ENCODE data around the gene INSR. TPM values are rescaled to one million over a fixed set of nuclear protein-coding genes. Genes with fewer than 3 reads are reported as not detected.

The INSR gene
- total RNA-seq, 1 experiment from 2014 or later = 7.6 TPM

GRCh38 chr19:7197119-7197759 is 97.0 kb downstream of the INSR start:
- H3K27me3 ChIP-seq = peaks cover 3% of the 10 kb centered on the region; the same call in 1 of the 2 replicates
- no peaks in the 10 kb centered on the region for H3K36me3 ChIP-seq
- H3K4me3 ChIP-seq = peak overlapping the region; percentile 33
- DNase-seq = peak; percentile 99
- no peaks in the 10 kb centered on the region for H3K9me3 ChIP-seq

- Histone ChIP-seq H3K9me3 (no peaks in the 10 kb centered on the region), H3K36me3 (no peaks in the 10 kb centered on the region), H3K4me3 (peak overlapping the region; percentile 33), H3K27me3 (peaks cover 3% of the 10 kb centered on the region; the same call in 1 of the 2 replicates)
- no peak for DNase-seq
Observed at GRCh38 chr19:7196763-7197118, 97.5 kb downstream of the INSR start.

- Histone ChIP-seq H3K27me3 (peaks cover 3% of the 10 kb centered on the region; the same call in 1 of the 2 replicates), H3K4me3 (no peak overlapping the region), H3K9me3 (no peaks in the 10 kb centered on the region), H3K36me3 (no peaks in the 10 kb centered on the region)
- DNase-seq = no peak
Observed at GRCh38 chr19:7195046-7195445, 99.2 kb downstream of the INSR start.

GRCh38 chr19:7194566-7194965 is 99.6 kb downstream of the INSR start:
- no peak overlapping the region for H3K4me3 ChIP-seq
- no peaks in the 10 kb centered on the region for H3K9me3 ChIP-seq
- peaks cover 3% of the 10 kb centered on the region; the same call in 1 of the 2 replicates for H3K27me3 ChIP-seq
- no peak for DNase-seq
- no peaks in the 10 kb centered on the region for H3K36me3 ChIP-seq

GRCh38 chr19:7191946-7192691 is 102.1 kb downstream of the INSR start:
- no peak overlapping the region for H3K4me3 ChIP-seq
- DNase-seq = no peak
- H3K27me3 ChIP-seq = peaks cover 3% of the 10 kb centered on the region; the same call in 1 of the 2 replicates

GRCh38 chr19:7188698-7189629 is 105.2 kb downstream of the INSR start:
- H3K36me3 ChIP-seq = no peaks in the 10 kb centered on the region
- no peak for DNase-seq
- H3K9me3 ChIP-seq = no peaks in the 10 kb centered on the region
- no peak overlapping the region for H3K4me3 ChIP-seq
- H3K27me3 ChIP-seq = peaks cover 3% of the 10 kb centered on the region; the same call in 1 of the 2 replicates

More at GRCh38 chr19:7191946-7192691, 102.1 kb downstream of the INSR start:
- no peaks in the 10 kb centered on the region for H3K9me3 ChIP-seq
- H3K36me3 ChIP-seq = no peaks in the 10 kb centered on the region

- H3K36me3 ChIP-seq = no peaks in the 10 kb centered on the region; the same call in 1 of the 2 replicates
Observed at GRCh38 chr19:7187605-7188339, 106.4 kb downstream of the INSR start.

GRCh38 chr19:7182489-7182888 is 111.7 kb downstream of the INSR start:
- no peak for DNase-seq
- Histone ChIP-seq H3K27me3 (no peaks in the 10 kb centered on the region), H3K36me3 (no peaks in the 10 kb centered on the region; the same call in 1 of the 2 replicates), H3K4me3 (no peak overlapping the region), H3K9me3 (no peaks in the 10 kb centered on the region)

More at GRCh38 chr19:7187605-7188339, 106.4 kb downstream of the INSR start:
- H3K27me3 ChIP-seq = peaks cover 3% of the 10 kb centered on the region; the same call in 1 of the 2 replicates
- no peaks in the 10 kb centered on the region for H3K9me3 ChIP-seq
- no peak overlapping the region for H3K4me3 ChIP-seq
- DNase-seq = no peak

- no peaks in the 10 kb centered on the region for H3K9me3 ChIP-seq
- no peaks in the 10 kb centered on the region for H3K27me3 ChIP-seq
- peaks cover 3% of the 10 kb centered on the region for H3K36me3 ChIP-seq
- DNase-seq = no peak
- no peak overlapping the region for H3K4me3 ChIP-seq
Observed at GRCh38 chr19:7179917-7180306, 114.3 kb downstream of the INSR start.

GRCh38 chr19:7177926-7178325 is 116.3 kb downstream of the INSR start:
- Histone ChIP-seq H3K27me3 (no peaks in the 10 kb centered on the region), H3K9me3 (no peaks in the 10 kb centered on the region), H3K4me3 (no peak overlapping the region), H3K36me3 (peaks cover 3% of the 10 kb centered on the region)
- DNase-seq = peak; percentile 17

GRCh38 chr19:7176792-7177191 is 117.4 kb downstream of the INSR start:
- H3K36me3 ChIP-seq = peaks cover 3% of the 10 kb centered on the region
- H3K27me3 ChIP-seq = no peaks in the 10 kb centered on the region
- H3K4me3 ChIP-seq = no peak overlapping the region
- no peaks in the 10 kb centered on the region for H3K9me3 ChIP-seq
- no peak for DNase-seq

GRCh38 chr19:7172794-7173193 is 121.4 kb downstream of the INSR start:
- DNase-seq = no peak
- Histone ChIP-seq H3K36me3 (peaks cover 16% of the 10 kb centered on the region), H3K4me3 (no peak overlapping the region), H3K27me3 (no peaks in the 10 kb centered on the region), H3K9me3 (0 out of 2 replicates have a peak, but pooled peaks cover 2% of the 10 kb centered on the region)

- no peaks in the 10 kb centered on the region for H3K27me3 ChIP-seq
- H3K4me3 ChIP-seq = no peak overlapping the region
- no peak for DNase-seq
- H3K36me3 ChIP-seq = peaks cover 13% of the 10 kb centered on the region
- 0 out of 2 replicates have a peak, but pooled peaks cover 2% of the 10 kb centered on the region for H3K9me3 ChIP-seq
Observed at GRCh38 chr19:7170983-7171382, 123.2 kb downstream of the INSR start.

GRCh38 chr19:7168941-7169340 is 125.3 kb downstream of the INSR start:
- peaks cover 13% of the 10 kb centered on the region for H3K36me3 ChIP-seq
- H3K4me3 ChIP-seq = no peak overlapping the region
- H3K27me3 ChIP-seq = no peaks in the 10 kb centered on the region
- H3K9me3 ChIP-seq = 0 out of 2 replicates have a peak, but pooled peaks cover 2% of the 10 kb centered on the region
- no peak for DNase-seq

GRCh38 chr19:7161292-7161691 is 132.9 kb downstream of the INSR start:
- no peak overlapping the region for H3K4me3 ChIP-seq
- no peaks in the 10 kb centered on the region for H3K27me3 ChIP-seq
- no peaks in the 10 kb centered on the region for H3K9me3 ChIP-seq
- no peak for DNase-seq
- peaks cover 12% of the 10 kb centered on the region for H3K36me3 ChIP-seq
